IMR-90 (cell line): ENCODE measurements around the gene MAML3. TPM values are rescaled to one million over a fixed set of nuclear protein-coding genes. Genes with fewer than 3 reads are reported as not detected.

ENCODE experiments used
- ATAC-seq: fragments of 200-7000 bp; cut with Tn5 transposase; 2 replicates; pipeline ENCODE4 v1.9.1; 2020; ENCODE audit warnings: low read depth, mild to moderate bottlenecking, moderate library complexity
- BruUV-seq: library from RNA; stranded (reverse); fragments of 400-500 nt; replicated peaks from 2 replicates; lab custom pipeline; 2021; lab: Mats Ljungman, UMichigan
- CTCF ChIA-PET: fragments of 300-600 bp; formaldehyde crosslinking; extraction: SDS; loops from one replicate; lab custom pipeline; 2021; ENCODE audit warnings: antibody characterized with exemption; lab: Yijun Ruan, JAX
- POLR2A ChIA-PET: fragments of 300-600 bp; sonication (Branson Sonifier 250); formaldehyde crosslinking; loops from one replicate; lab custom pipeline; 2022; ENCODE audit warnings: antibody characterized with exemption; ENCODE audit not compliant: unreplicated experiment; lab: Charles Lee
- DNase-seq: peaks from one replicate; pipeline ENCODE4 v3.0.0; 2013
- H2AFZ ChIP-seq: replicated peaks from 2 replicates; pipeline ENCODE3; 2013; ENCODE audit warnings: low read length, mild to moderate bottlenecking; ENCODE audit not compliant: poor library complexity
- H2AK5ac ChIP-seq: 2 replicates; pipeline ENCODE4 v1.6.1; 2013; ENCODE audit warnings: low read depth, low read length, inconsistent platforms
- H2AK9ac ChIP-seq: replicated peaks from 2 replicates; pipeline ENCODE3; 2013; ENCODE audit warnings: mild to moderate bottlenecking, low read depth, low read length, moderate library complexity; ENCODE audit not compliant: poor library complexity
- H2BK120ac ChIP-seq: 2 replicates; pipeline ENCODE4 v1.6.1; 2013; ENCODE audit warnings: low read depth, low read length, inconsistent platforms
- H2BK15ac ChIP-seq: 3 replicates; pipeline ENCODE4 v1.6.1; 2013; ENCODE audit warnings: low read depth, low read length, inconsistent platforms
- H2BK20ac ChIP-seq: 2 replicates; pipeline ENCODE4 v1.6.1; 2013; ENCODE audit warnings: low read depth, mild to moderate bottlenecking, inconsistent platforms, low read length, moderate library complexity
- H2BK5ac ChIP-seq: 2 replicates; pipeline ENCODE4 v1.6.1; 2013; ENCODE audit warnings: mild to moderate bottlenecking, low read depth, low read length, inconsistent platforms; ENCODE audit not compliant: poor library complexity, severe bottlenecking
- H3K14ac ChIP-seq: replicated peaks from 2 replicates; pipeline ENCODE4 v1.6.1; 2013; ENCODE audit warnings: low read depth, low read length, inconsistent platforms
- H3K18ac ChIP-seq: 2 replicates; pipeline ENCODE4 v1.6.1; 2013; ENCODE audit warnings: low read depth, low read length, control low read depth
- H3K23ac ChIP-seq: 2 replicates; pipeline ENCODE4 v1.6.1; 2013; ENCODE audit warnings: low read depth, low read length, inconsistent platforms
- H3K27ac ChIP-seq: 2 replicates; pipeline ENCODE4 v1.5.1; 2013; ENCODE audit warnings: mild to moderate bottlenecking, control low read depth, low read length; ENCODE audit not compliant: insufficient read depth
- H3K27me3 ChIP-seq: 2 replicates; pipeline ENCODE4 v1.6.1; 2013; ENCODE audit warnings: low read length; ENCODE audit not compliant: control insufficient read depth, insufficient read depth
- H3K36me3 ChIP-seq: 2 replicates; pipeline ENCODE4 v1.6.1; 2013; ENCODE audit warnings: low read length, mixed read lengths; ENCODE audit not compliant: control insufficient read depth, insufficient read depth
- H3K4ac ChIP-seq: 2 replicates; pipeline ENCODE4 v1.6.1; 2013; ENCODE audit warnings: low read depth, low read length, inconsistent platforms
- H3K4me1 ChIP-seq: 2 replicates; pipeline ENCODE4 v1.6.1; 2013; ENCODE audit warnings: low read length, mixed read lengths; ENCODE audit not compliant: control insufficient read depth, insufficient read depth
- H3K4me2 ChIP-seq: 2 replicates; pipeline ENCODE4 v1.6.1; 2013; ENCODE audit warnings: low read depth, mild to moderate bottlenecking, control low read depth, low read length, moderate library complexity
- H3K4me3 ChIP-seq: 2 replicates; pipeline ENCODE4 v1.5.1; 2013; ENCODE audit warnings: low read depth, mild to moderate bottlenecking, control low read depth, low read length, moderate library complexity; ENCODE audit not compliant: insufficient read depth
- H3K56ac ChIP-seq: 2 replicates; pipeline ENCODE4 v1.6.1; 2013; ENCODE audit warnings: low read length, inconsistent platforms; ENCODE audit not compliant: insufficient read depth; ENCODE audit errors: extremely low read depth
- H3K79me1 ChIP-seq, 2 experiments: 2 replicates each; pipeline ENCODE4 v1.6.1; 2013; ENCODE audit warnings: low read length in 2 of 2, inconsistent platforms in 1 of 2, low read depth in 1 of 2
- H3K9ac ChIP-seq: 2 replicates; pipeline ENCODE4 v1.6.1; 2013; ENCODE audit warnings: low read depth, low read length, control low read depth
- H3K9me1 ChIP-seq: 2 replicates; pipeline ENCODE4 v1.6.1; 2013; ENCODE audit warnings: low read length, inconsistent platforms; ENCODE audit not compliant: insufficient read depth
- H3K9me3 ChIP-seq: 2 replicates; pipeline ENCODE4 v1.6.1; 2013; ENCODE audit warnings: low read length; ENCODE audit not compliant: control insufficient read depth, insufficient read depth
- H4K20me1 ChIP-seq: 2 replicates; pipeline ENCODE4 v1.6.1; 2013; ENCODE audit warnings: low read length, inconsistent platforms; ENCODE audit not compliant: insufficient read depth
- H4K5ac ChIP-seq: 2 replicates; pipeline ENCODE4 v1.6.1; 2013; ENCODE audit warnings: mild to moderate bottlenecking, low read depth, low read length, control low read depth
- H4K8ac ChIP-seq, 2 experiments: 2 replicates each; pipeline ENCODE4 v1.6.1; 2013; ENCODE audit warnings: low read depth in 2 of 2, low read length in 2 of 2, control low read depth in 1 of 2, inconsistent platforms in 1 of 2
- H4K91ac ChIP-seq: 2 replicates; pipeline ENCODE4 v1.6.1; 2013; ENCODE audit warnings: low read depth, low read length, inconsistent platforms; ENCODE audit not compliant: insufficient read depth
- BHLHE40 ChIP-seq: fragments of 150-350 bp; IDR thresholded peaks from 2 replicates; pipeline ENCODE4 v1.6.1; 2016; ENCODE audit warnings: mild to moderate bottlenecking, low read depth, low read length
- CEBPB ChIP-seq: IDR thresholded peaks from 2 replicates; pipeline ENCODE4 v1.6.1; 2012; ENCODE audit warnings: low read depth, low read length, improper control_type of control experiment
- CHD1 ChIP-seq: IDR thresholded peaks from 2 replicates; pipeline ENCODE4 v1.6.1; 2012; ENCODE audit warnings: low read depth, low read length, improper control_type of control experiment
- ELK1 ChIP-seq: fragments of 150-350 bp; IDR thresholded peaks from 2 replicates; pipeline ENCODE4 v1.6.1; 2016; ENCODE audit warnings: low read depth, mild to moderate bottlenecking, low read length, moderate library complexity, borderline replicate concordance
- FOS ChIP-seq: fragments of 150-350 bp; IDR thresholded peaks from 2 replicates; pipeline ENCODE4 v1.6.1; 2016; ENCODE audit warnings: low read depth, low read length
- MAFK ChIP-seq: IDR thresholded peaks from 2 replicates; pipeline ENCODE4 v1.6.1; 2012; ENCODE audit warnings: low read depth, low read length, improper control_type of control experiment
- MAZ ChIP-seq: IDR thresholded peaks from 2 replicates; pipeline ENCODE4 v1.6.1; 2012; ENCODE audit warnings: low read depth, mild to moderate bottlenecking, low read length, improper control_type of control experiment, moderate library complexity, borderline replicate concordance
- MXI1 ChIP-seq: IDR thresholded peaks from 2 replicates; pipeline ENCODE4 v1.6.1; 2012; ENCODE audit warnings: low read depth, mild to moderate bottlenecking, low read length, moderate library complexity, borderline replicate concordance
- POLR2A ChIP-seq: IDR thresholded peaks from 2 replicates; pipeline ENCODE4 v1.6.1; 2012; ENCODE audit warnings: mild to moderate bottlenecking, low read depth, low read length
- RCOR1 ChIP-seq: IDR thresholded peaks from 2 replicates; pipeline ENCODE4 v1.6.1; 2012; ENCODE audit warnings: mild to moderate bottlenecking, low read length, improper control_type of control experiment; ENCODE audit not compliant: insufficient replicate concordance
- RFX5 ChIP-seq: IDR thresholded peaks from 2 replicates; pipeline ENCODE4 v1.8.0; 2012; ENCODE audit warnings: low read depth, mild to moderate bottlenecking, low read length, moderate library complexity
- WGBS, 2 experiments: methylation state at CpG; one replicate each; pipeline versions ENCODE4 v1.1.5 to v1.1.7; 2013; ENCODE audit warnings: missing lambda C conversion rate in 2 of 2; ENCODE audit not compliant: insufficient read length in 1 of 2; ENCODE audit errors: extremely low coverage in 2 of 2; 5-methylcytosine and 5-hydroxymethylcytosine counted together
- dilution Hi-C: fragments of 300-500 bp; cut with HindIII; formaldehyde crosslinking; loops from one replicate; pipeline ENCODE4 v1.14.3; 2018; ENCODE audit warnings: low sequenced_read_pairs; ENCODE audit not compliant: unreplicated experiment
- in situ Hi-C: fragments of 300-500 bp; cut with MboI; formaldehyde crosslinking; loops from 3 replicates; pipeline ENCODE4 v1.14.3; 2019; ENCODE audit warnings: low sequenced_read_pairs, inconsistent platforms, mixed read lengths
- intact Hi-C: fragments of 100-400 bp; cut with micrococcal nuclease; formaldehyde crosslinking; loops from 2 replicates; pipeline ENCODE4 v1.10.0; 2022
- polyA plus RNA-seq, 3 experiments: library from polyadenylated mRNA; depleted of rRNA; stranded (reverse); fragments of >200 nt; gene quantifications; 2 replicates each; pipeline ENCODE4 v1.2.3, GENCODE V29; 2012; ENCODE audit warnings: low replicate concordance in 1 of 3
- total RNA-seq: library from RNA; depleted of rRNA; stranded (reverse); fragments of >200 nt; gene quantifications from 2 replicates; pipeline ENCODE4 v1.2.3, GENCODE V29; 2012

Gene MAML3
- total and polyA plus RNA-seq, 2 of the 4 experiments (the other 2 are of a cell fraction) = 0.90 to 1.7 TPM

GRCh38 chr4:139694522-139695107 is 459.4 kb downstream of the MAML3 start:
- no peak overlapping the region for H2AK9ac ChIP-seq
- H3K23ac ChIP-seq = no peak overlapping the region
- dilution Hi-C loops = no loop called here

More at GRCh38 chr4:139694522-139695107, 459.4 kb downstream of the MAML3 start:
- Histone ChIP-seq H4K5ac (no peak overlapping the region), H3K27me3 (no peaks in the 10 kb centered on the region), H3K9me3 (no peaks in the 10 kb centered on the region; the same call in 1 of the 2 replicates), H3K4me3 (no peak overlapping the region), H3K4ac (no peak overlapping the region), H4K20me1 (no peaks in the 10 kb centered on the region), H3K79me1 (no peaks in the 10 kb centered on the region), H3K4me1 (no peaks in the 10 kb centered on the region), H3K18ac (no peak overlapping the region), H2BK5ac (no peak overlapping the region), H3K14ac (no peak overlapping the region), H3K27ac (no peak overlapping the region), H3K36me3 (no peaks in the 10 kb centered on the region), H4K8ac (no peak overlapping the region), H3K4me2 (no peak overlapping the region), H3K56ac (no peak overlapping the region), H2AFZ (no peak overlapping the region), H3K9me1 (no peaks in the 10 kb centered on the region), H4K91ac (no peak overlapping the region), H2BK15ac (no peak overlapping the region), H2BK120ac (no peak overlapping the region), H3K9ac (no peak overlapping the region), H2BK20ac (no peak overlapping the region), H2AK5ac (no peak overlapping the region)
- TF ChIP-seq MXI1 (no peak), MAFK (no peak), POLR2A (no peak), ELK1 (no peak), MAZ (no peak), RCOR1 (no peak), BHLHE40 (no peak), CHD1 (no peak), FOS (no peak), RFX5 (no peak), CEBPB (no peak)
- BruUV-seq = no TSS peak
- in situ Hi-C loops (no loop called here), intact Hi-C loops (no loop called here)
- ATAC-seq = no peak
- ChIA-PET POLR2A (no interaction called here), CTCF (no interaction called here)
- no CpG with 5 or more reads among the region's 3 CpGs for WGBS, 2 experiments
- DNase-seq = no peak
